ENCODE measurements around the gene ITPR3.

DNA sequence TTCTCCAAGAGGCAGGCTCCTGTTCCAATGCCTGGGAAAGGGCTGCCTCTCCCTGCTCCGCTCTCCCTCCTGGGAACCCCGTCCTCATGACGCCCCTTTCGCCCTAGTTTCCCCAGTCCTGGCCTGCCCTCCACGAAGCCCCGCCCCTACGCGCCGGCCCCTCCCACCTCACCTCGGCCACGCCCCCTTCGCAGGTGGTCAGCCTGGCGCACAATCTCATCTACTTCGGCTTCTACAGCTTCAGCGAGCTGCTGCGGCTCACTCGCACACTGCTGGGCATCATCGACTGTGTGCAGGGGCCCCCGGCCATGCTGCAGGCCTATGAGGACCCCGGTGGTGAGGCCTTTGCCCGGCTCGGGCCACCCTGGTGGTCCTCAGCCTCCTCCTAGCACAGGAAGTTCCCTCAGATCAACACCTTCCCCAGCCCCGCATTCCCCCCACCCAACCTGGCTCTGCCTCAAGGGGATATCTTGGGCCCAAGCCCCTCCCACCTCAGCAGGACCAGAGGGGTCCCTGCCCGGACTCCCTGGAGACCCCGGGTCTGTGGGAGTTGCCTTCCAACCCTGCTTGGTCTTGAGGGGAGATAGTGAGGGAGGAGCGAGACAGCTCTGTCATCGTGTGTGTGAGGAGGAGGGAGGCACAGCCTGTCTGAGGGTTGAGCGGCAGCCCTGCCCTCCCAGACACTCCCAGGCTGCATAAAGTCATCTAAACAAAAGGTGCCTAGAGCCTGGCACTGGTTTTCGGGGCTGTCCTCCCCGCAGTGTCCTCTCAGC, 50.0 kb downstream of the ITPR3 start:
- TF ChIP-seq, protein P1, sequence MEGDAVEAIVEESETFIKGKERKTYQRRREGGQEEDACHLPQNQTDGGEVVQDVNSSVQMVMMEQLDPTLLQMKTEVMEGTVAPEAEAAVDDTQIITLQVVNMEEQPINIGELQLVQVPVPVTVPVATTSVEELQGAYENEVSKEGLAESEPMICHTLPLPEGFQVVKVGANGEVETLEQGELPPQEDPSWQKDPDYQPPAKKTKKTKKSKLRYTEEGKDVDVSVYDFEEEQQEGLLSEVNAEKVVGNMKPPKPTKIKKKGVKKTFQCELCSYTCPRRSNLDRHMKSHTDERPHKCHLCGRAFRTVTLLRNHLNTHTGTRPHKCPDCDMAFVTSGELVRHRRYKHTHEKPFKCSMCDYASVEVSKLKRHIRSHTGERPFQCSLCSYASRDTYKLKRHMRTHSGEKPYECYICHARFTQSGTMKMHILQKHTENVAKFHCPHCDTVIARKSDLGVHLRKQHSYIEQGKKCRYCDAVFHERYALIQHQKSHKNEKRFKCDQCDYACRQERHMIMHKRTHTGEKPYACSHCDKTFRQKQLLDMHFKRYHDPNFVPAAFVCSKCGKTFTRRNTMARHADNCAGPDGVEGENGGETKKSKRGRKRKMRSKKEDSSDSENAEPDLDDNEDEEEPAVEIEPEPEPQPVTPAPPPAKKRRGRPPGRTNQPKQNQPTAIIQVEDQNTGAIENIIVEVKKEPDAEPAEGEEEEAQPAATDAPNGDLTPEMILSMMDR (conservative IDR thresholded peaks at IDR 0.05) = no peak
- TF ChIP-seq ZFX (IDR thresholded peaks at IDR 0.05) = no peak

All from C4-2B (cell line).